GM21717 (cell line): Measurements from ENCODE around the gene TNIK.
"Not testable (repeated sequence)": the region's sequence is repeated elsewhere in the genome, so short reads cannot be mapped to it uniquely, and the experiment has no call there.

ENCODE experiments used
- ATAC-seq: cut with Tn5 transposase; IDR thresholded peaks from one replicate; pipeline ENCODE4 v1.9.1; 2021; ENCODE audit warnings: mild to moderate bottlenecking, moderate library complexity; ENCODE audit not compliant: unreplicated experiment

TNIK gene

DNA sequence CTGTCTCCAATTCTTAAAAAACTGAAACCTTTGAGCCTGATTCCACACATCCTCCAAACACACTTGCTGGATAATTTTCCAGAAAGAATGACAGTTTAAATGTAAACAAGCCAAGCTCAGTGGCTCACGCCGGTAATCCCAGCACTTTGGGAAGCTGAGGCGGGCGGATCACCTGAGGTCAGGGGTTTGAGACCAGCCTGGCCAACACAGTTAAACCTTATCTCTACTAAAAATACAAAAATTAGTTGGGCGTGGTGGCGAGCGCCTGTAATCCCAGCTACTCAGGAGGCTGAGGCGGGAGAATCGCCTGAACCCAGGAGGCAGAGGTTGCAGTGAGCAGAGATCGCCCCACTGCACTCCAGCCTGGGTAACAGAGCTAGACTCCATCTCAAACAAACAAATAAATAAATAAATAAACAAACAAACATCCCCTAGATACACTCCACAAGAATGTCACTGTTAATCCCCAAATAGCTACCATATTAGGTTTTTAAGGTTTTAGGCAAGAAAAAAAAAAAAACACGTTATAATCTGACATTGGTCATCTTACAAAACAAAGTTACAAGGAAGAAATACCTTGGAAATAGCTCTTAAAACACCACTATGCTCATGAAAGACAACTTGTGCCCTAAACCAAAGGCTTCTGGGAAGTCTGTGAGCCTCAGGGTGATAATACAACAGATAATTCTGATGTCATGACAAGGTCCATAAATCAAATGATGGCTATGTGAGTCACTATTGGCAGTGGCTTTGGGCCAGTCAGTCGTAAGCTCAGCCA, 13.2 kb downstream of the TNIK start:
- ATAC-seq = no peak

- ATAC-seq = no peak
These were observed 13.9 kb downstream of the TNIK start for GRCh38 chr3:171446301-171446700.

DNA sequence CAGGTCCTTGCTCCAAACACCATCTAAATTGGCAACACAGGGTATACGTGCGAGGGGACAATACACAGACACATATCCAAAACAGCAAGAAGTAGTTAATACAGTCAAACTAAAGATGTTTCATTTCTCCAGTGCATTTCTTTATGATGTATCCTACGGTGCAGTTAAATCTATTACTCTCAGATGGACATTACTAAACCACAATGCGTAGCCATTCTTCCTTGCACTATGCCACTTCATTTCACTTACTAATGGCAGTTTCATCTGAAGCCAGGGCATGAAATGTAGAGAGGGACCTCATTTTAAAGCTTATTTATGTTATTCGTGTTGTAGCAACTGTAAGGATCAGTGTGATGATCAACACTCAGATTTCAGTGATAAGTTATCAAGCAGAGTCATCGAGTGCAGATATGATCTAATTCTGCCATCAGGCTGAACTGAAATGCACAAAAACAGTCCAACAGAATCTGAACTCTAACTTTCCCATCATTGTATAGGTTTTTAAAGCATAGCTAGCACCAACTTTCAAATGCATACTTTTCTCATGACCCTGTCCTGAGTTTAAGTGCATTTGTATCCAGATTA, 14.5 kb downstream of the TNIK start:
- ATAC-seq = no peak

DNA sequence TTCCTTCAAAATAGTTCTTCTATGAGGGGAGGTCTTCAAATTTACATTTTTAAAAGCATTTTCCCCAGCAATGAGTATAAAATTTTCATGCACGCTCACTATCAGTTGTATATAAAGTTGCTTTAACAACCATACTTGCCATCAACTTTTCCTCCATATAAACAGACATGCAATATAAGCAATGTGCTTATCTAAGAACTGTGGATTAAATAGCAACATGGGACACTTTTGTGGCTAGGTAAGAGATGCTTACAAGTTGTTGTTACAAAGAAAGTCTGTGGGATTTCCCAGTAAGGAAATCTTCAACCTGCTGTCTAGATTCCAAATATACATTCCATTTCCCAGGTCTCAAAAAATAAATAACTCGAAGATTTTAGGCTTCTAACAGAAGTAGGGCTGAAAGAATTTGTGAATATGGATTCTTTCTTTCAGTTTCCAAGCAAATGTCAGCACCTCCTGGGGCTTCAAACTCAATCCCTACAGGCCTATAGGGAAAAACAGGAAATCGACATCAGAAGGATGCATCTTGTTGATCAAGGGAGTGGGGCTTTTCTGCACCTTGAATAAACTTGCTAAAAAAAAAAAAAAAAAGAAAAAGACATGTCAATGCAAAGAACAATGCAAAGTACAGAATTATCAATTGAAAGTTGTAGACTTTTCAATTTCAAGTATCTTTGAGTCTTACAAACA, 16.1 kb downstream of the TNIK start:
- ATAC-seq = no peak

DNA sequence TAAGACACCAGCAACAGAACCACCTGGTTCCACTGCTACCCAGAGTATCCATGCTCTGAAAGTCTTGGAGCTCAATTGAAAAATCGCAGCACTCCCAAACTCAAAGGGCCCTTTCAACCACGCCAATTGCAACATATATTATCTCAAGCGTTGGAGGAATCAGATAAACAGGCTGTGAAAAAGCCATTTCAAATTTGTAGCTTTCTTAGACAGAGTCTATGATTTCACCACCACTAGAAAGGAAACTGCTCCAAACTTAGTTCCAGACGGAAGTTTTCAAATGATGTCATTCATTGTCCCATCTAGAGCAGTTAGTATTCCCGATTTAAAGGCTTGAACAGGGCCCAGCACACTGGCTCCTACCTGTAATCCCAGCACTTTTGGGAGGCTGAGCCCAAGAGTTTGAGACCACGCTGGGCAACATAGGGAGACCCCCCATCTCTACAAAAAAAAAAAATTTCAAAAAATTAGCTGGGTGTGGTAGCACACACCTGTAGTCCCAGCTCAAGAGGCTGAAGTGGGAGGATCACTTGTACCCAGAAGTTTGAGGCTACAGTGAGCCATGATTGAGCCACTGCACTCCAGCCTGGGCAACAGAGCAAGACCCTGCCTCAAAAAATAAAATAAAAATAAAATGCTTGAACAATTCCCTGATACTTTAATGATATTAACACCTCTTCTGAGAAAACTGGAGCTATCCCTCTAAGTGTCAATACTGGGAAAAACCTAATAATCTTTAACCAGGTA, 16.8 kb downstream of the TNIK start:
- no peak for ATAC-seq

DNA sequence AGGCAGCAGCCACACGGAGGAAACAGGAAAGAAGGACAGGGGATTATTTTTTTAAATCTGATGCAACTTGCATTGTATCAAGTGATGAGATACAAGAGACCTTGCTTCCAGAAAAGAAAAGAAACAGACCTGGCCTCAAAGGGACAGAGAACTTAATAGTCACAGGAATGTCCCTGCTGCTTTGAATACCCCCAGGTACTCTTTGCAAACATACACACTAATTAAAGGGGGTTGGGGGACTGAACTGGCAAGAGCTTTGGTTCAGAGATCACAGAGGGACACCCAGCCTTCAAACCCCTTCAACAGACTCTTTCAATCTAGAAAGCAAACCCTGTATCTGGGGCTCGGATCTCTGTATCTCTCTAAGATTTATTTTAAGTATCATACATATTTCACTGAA, 18.0 kb downstream of the TNIK start:
- no peak for ATAC-seq

DNA sequence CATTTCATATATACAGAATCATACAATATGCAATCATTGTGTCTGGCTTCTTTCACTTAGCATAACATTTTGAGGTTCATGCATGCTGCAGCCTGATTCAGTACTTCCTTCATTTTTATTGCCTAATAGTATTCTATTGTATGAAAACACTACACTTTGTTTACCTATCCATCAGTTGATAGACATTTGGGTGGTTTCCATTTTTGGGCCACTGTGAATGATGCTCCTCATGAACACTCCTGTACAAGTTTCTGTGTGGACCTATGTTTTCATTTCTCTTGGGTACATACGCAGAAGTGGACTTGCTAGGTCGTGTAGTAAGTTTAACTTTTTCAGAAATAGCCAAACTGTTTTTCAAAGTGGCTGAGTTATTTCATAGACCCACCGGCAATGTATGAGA, 18.8 kb downstream of the TNIK start:
- no peak for ATAC-seq

GRCh38 chr3:171439996-171440395, 20.2 kb downstream of the TNIK start:
- no peak for ATAC-seq

GRCh38 chr3:171437115-171437756, 23.0 kb downstream of the TNIK start:
- ATAC-seq = no peak

GRCh38 chr3:171436380-171436779, 23.8 kb downstream of the TNIK start:
- ATAC-seq = no peak

DNA sequence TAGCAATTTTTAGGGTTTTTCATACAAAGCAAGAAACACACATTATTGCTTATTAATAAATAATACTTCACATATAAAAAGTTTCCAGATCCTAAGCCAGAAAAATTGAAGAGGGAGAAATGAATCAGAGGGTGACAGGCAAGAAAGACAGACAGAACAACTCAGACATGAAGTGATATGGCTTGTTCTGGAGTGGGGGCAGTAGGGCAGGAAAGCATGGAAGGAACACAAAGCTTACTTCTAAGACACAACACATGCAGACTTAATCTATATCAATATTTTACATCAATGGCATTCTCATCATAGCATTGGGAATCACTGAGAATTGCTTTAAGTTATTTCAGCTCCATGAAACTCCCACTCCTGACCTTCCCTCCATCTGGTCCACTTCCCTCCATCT, 24.4 kb downstream of the TNIK start:
- ATAC-seq = no peak

DNA sequence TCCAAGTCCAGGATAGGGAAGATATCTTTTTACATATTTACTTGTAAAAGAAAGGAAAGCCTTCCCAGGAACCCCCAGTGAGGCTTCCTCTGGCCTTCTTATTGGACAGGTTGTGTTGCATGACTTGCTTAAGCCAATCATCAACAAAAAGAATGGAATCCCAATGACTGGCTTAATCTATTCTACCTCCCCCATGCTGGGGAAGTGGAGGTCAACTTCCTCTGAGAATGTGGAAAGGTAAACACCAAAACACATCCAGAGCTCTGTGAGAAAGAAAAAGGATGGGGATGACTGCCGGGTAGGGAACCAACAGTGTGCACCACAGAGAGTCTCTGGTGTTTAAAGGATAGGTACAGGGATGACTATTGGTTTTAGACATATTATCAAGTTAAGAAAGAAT, 25.1 kb downstream of the TNIK start:
- no peak for ATAC-seq

DNA sequence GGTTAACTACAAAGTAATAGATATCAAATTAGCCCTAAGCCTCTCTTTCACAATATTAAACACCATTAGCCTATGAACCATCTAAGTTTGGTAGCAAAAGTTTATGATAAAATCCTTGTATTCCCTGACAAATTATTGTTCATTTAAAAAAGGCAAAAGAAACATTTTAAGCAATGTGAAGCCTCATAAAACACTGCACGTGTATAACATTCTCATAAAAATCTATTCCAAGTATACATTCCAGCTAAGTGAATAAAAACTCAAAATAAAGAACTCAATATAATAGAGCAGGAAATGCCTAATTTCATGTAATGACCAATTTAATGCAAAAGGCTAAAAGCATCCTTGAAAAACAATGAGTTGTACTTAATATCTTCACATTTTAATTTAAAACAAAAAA, 27.7 kb downstream of the TNIK start:
- no peak for ATAC-seq

DNA sequence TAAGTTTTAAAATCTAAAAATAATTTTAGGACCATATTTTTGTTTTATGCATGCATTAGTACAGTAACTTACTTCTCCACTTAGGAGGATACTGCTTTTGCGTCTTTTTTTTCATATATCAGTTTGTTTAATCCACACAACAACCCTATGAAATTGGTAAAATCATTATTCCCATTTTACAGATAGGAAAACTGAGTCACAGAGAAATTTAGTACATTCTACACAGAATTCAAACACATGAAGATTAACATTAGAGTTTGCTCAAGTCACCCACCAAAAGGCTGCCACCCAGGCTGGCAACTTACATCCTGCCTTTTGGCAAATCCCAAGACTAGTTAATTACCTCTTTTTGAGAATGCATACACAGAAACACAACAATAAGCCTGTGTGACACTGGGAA, 28.7 kb downstream of the TNIK start:
- ATAC-seq = no peak

DNA sequence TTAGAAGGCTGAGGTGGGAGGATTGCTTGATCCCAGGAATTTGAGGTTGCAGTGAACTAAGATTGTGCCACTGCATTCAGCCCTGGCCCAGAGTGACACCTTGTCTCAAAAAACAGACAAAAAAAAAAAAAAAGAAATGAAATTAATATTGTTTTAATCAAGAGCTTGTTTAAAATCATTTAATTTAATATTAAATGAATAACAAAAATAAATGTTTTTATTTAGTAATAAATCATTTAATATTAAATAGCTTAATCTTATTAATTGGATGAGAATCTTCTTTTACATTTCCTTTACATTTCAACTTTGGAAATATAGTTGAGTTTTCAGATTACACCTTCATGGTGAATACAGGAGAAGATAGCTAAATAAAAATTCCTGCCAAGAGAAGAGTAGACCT, 29.7 kb downstream of the TNIK start:
- no peak for ATAC-seq

DNA sequence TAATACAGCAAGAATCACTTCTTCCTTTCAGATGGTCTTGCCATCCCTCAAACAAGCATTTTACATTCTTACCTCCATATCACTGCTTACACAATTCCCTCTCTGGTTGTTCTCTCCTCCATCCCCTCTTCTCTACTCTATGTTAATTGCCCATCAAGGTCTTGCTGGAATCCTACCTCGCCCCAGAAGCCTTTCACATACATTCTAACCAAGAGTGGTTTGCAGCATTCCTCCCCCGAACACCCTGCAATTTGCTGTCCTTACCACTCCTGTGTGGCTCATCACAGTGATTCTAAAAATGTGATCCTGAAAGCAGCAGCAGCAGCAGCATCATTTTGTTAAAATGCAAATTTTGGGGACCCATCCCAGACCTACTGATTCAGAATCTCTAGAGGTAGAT, 30.6 kb downstream of the TNIK start:
- ATAC-seq = no peak

- no peak for ATAC-seq
These were observed 31.3 kb downstream of the TNIK start for GRCh38 chr3:171428892-171429291.

- no peak for ATAC-seq
These were observed 31.9 kb downstream of the TNIK start for GRCh38 chr3:171428321-171428787.

DNA sequence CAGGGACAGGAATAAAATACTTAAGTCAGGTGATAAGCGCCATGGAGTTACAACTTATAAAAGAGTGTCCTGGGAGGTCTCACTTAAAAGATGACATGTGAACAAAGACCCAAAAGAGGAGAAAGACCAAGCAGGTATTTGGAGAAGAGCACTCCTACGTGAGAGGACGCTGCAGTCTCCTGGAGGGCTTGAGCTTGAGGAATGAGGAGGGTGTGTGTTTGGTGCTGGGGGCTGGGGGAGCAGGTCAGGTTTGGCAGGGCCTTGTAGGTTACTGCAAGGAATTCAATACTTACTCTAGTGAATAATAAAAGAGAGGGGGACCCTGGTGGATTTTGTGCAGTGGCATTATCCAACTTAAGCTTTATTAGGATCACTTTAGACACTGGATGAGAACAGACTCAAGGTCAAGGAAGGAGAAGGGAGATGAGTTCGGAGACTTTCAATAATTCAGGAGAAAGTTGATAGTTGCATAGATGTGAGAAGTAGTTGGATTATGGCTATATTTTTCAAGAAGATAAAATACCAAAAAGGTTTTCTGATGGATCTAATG, 32.4 kb downstream of the TNIK start:
- no peak for ATAC-seq

- not testable (repeated sequence) for ATAC-seq
These were observed 36.1 kb downstream of the TNIK start for GRCh38 chr3:171424063-171424462.

DNA sequence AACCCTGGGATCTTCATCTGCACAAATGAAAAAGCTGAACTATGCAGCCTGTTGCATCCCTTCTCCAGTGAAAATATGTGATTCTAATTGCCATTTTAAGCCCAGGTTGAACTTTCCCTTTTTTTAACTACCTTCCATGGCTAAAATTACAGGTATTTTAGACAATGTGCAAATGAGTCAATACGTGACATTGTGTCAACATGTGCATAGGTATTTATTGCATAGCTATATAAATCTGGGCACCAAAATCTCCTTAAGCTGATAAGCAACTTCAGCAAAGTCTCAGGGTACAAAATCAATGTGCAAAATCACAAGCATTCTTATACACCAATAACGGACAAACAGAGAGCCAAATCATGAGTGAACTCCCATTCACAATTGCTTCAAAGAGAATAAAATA, 37.4 kb downstream of the TNIK start:
- not testable (repeated sequence) for ATAC-seq
